Ovary (tissue), 9 donors: Measurements from ENCODE around the gene KLK10. TPM values are rescaled to one million over a fixed set of nuclear protein-coding genes. Genes with fewer than 3 reads are reported as not detected.

Experiments
- DNase-seq, 5 donors: peaks; one replicate each; pipeline ENCODE4 v3.0.0-alpha.2; 2019 to 2020
- H3K27ac ChIP-seq, 2 donors: fragments of 200-600 bp; one replicate each; pipeline versions ENCODE4 v1.5.1 to v1.8.0; 2019 to 2022
- H3K27me3 ChIP-seq: fragments of 200-600 bp; one replicate; pipeline ENCODE4 v1.8.0; 2022
- H3K36me3 ChIP-seq: fragments of 200-600 bp; sonication (generic); one replicate; pipeline ENCODE4 v1.5.1; 2019
- H3K4me1 ChIP-seq: one replicate; pipeline ENCODE4 v1.8.1; 2013; ENCODE audit warnings: mild to moderate bottlenecking, moderate library complexity; ENCODE audit not compliant: insufficient read depth
- H3K4me3 ChIP-seq: fragments of 200-600 bp; sonication (generic); one replicate; pipeline ENCODE4 v1.5.1; 2017
- H3K9me3 ChIP-seq, 2 donors: fragments of 200-600 bp in 1 of 2; sonication (generic) in 1 of 2; one replicate each; pipeline versions ENCODE4 v1.5.1 to v1.8.1; 2013 to 2019; ENCODE audit warnings: mild to moderate bottlenecking in 1 of 2, moderate library complexity in 1 of 2
- EP300 ChIP-seq: sonication (generic); formaldehyde crosslinking; IDR thresholded peaks from one replicate; pipeline ENCODE4 v1.6.1; 2017; ENCODE audit warnings: antibody characterized with exemption
- POLR2A ChIP-seq: fragments of 450-650 bp; IDR thresholded peaks from one replicate; pipeline ENCODE4 v1.6.1; 2017; ENCODE audit warnings: antibody characterized with exemption, mild to moderate bottlenecking, moderate library complexity
- WGBS, 3 donors: extraction: QIAGEN DNeasy Blood & Tissue Kit in 1 of 3; methylation state at CpG; one replicate each; pipeline versions ENCODE4 v1.1.5 to v1.1.7; 2013 to 2017; 5-methylcytosine and 5-hydroxymethylcytosine counted together
- intact Hi-C, 4 donors: fragments of 100-400 bp; cut with DNase I; formaldehyde crosslinking; loops; one replicate each; pipeline versions ENCODE4 v1.11.0 to v1.15.1; 2022 to 2023
- polyA plus RNA-seq, 2 donors: library from polyadenylated mRNA; stranded (reverse); fragments of 200-250 nt in 1 of 2; fragments of 350-450 nt in 1 of 2; fragmentation: Illumina TruSeq in 1 of 2; extraction: RNeasy Lipid Tissue Mini Kit (QIAGEN cat#74804) in 1 of 2; gene quantifications; one replicate each; pipeline ENCODE4 v1.2.3, GENCODE V29; 2013 to 2014
- total RNA-seq, 7 donors: library from RNA; depleted of rRNA in 2 of 7; stranded (reverse); fragments of >200 nt in 2 of 7; fragmentation: NEBNext Ultra II Directional in 3 of 7; extraction: Animal tissue kit (Norgen Biotek cat#: 25700) in 3 of 7; gene quantifications; one replicate each; pipeline versions ENCODE4 v1.1.0 to v1.2.4, GENCODE V29; 2016 to 2023
- TF ChIP-seq, protein P1 (sequence below), 3 donors: fragments of 450-650 bp in 2 of 3; fragments of 200-600 bp in 1 of 3; IDR thresholded peaks; one replicate each; pipeline versions ENCODE4 v1.5.1 to v1.8.0; 2016 to 2022; ENCODE audit warnings: antibody characterized with exemption in 3 of 3, mild to moderate bottlenecking in 1 of 3
- donor health status: DM: no; HTN: no; CAD: no; lungs with moderate emphysema.
- donor health status: DM: no; HTN: no; CAD: no.
- donor health status: Bipolar disorder and iron deficiency.
- donor health status: DM: yes; HTN: yes; CAD: no.
- donor health status: DM: no; HTN: no; CAD: no.
- donor health status: DM: yes; HTN: yes; CAD: no.

The KLK10 gene
- total and polyA plus RNA-seq, 9 donors, result 6.9 to 59.1 (median 16.5) TPM

GRCh38 chr19:51029718-51030117, 10.2 kb upstream of the KLK10 start:
- no peak for DNase-seq
- no peaks in the 10 kb centered on the region for H3K27me3 ChIP-seq

GRCh38 chr19:51027873-51028272, 8.4 kb upstream of the KLK10 start:
- no peak overlapping the region for H3K27ac ChIP-seq
- 56 to 63% (median 61%) methylated on average over 5 of the region's 5 CpGs for WGBS, 3 donors
- H3K4me3 ChIP-seq, result no peak overlapping the region
- TF ChIP-seq POLR2A (no peak), EP300 (no peak)
- TF ChIP-seq, protein P1, sequence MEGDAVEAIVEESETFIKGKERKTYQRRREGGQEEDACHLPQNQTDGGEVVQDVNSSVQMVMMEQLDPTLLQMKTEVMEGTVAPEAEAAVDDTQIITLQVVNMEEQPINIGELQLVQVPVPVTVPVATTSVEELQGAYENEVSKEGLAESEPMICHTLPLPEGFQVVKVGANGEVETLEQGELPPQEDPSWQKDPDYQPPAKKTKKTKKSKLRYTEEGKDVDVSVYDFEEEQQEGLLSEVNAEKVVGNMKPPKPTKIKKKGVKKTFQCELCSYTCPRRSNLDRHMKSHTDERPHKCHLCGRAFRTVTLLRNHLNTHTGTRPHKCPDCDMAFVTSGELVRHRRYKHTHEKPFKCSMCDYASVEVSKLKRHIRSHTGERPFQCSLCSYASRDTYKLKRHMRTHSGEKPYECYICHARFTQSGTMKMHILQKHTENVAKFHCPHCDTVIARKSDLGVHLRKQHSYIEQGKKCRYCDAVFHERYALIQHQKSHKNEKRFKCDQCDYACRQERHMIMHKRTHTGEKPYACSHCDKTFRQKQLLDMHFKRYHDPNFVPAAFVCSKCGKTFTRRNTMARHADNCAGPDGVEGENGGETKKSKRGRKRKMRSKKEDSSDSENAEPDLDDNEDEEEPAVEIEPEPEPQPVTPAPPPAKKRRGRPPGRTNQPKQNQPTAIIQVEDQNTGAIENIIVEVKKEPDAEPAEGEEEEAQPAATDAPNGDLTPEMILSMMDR (IDR thresholded peaks at IDR 0.05), result no peak
- no peaks in the 10 kb centered on the region for H3K36me3 ChIP-seq
- no peaks in the 10 kb centered on the region for H3K27me3 ChIP-seq
- H3K4me1 ChIP-seq, result peaks cover 9% of the 10 kb centered on the region
- intact Hi-C loops, result no loop called here
- no peaks in the 10 kb centered on the region for H3K9me3 ChIP-seq
- DNase-seq, result no peak

More at GRCh38 chr19:51029718-51030117, 10.2 kb upstream of the KLK10 start:
- intact Hi-C loops, result loop anchor here in 1 of 4 donors (5.0 kb wide), 1 partner anchor 58 kb away; no protein-coding TSS in a partner anchor
- no peak overlapping the region for H3K4me3 ChIP-seq
- TF ChIP-seq POLR2A, result no peak
- TF ChIP-seq, protein P1 (IDR thresholded peaks at IDR 0.05), result no peak
- TF ChIP-seq EP300, result no peak
- WGBS, 3 donors, result 69 to 78% (median 76%) methylated on average over 2 of the region's 2 CpGs
- H3K36me3 ChIP-seq, result no peaks in the 10 kb centered on the region
- H3K27ac ChIP-seq, result no peak overlapping the region
- peaks cover 9% of the 10 kb centered on the region for H3K4me1 ChIP-seq
- no peaks in the 10 kb centered on the region for H3K9me3 ChIP-seq

- WGBS, 3 donors, result 29 to 39% (median 31%) methylated on average over 14 of the region's 14 CpGs
- Histone ChIP-seq H3K27ac (peak overlapping the region in 1 of 2 donors; percentile 14), H3K36me3 (no peaks in the 10 kb centered on the region), H3K4me1 (peaks cover 9% of the 10 kb centered on the region), H3K9me3 (no peaks in the 10 kb centered on the region), H3K27me3 (no peaks in the 10 kb centered on the region), H3K4me3 (no peak overlapping the region)
- intact Hi-C loops, result no loop called here
- peak in 1 of 5 donors; percentile 45 for DNase-seq
- TF ChIP-seq, protein P1 (IDR thresholded peaks at IDR 0.05), result no peak
- TF ChIP-seq POLR2A (no peak), EP300 (no peak)
Observed at GRCh38 chr19:51027126-51027806, 7.8 kb upstream of the KLK10 start.

GRCh38 chr19:51026554-51026831, 7.0 kb upstream of the KLK10 start, which contains the start of gene KLK11:
KLK11 (minus strand) TSS chr19:51026616; CDS start chr19:51025631, 985 bp downstream.
- Histone ChIP-seq H3K4me1 (peaks cover 9% of the 10 kb centered on the region), H3K27me3 (no peaks in the 10 kb centered on the region), H3K9me3 (no peaks in the 10 kb centered on the region), H3K27ac (peak within 1 kb of the TSS in 1 of 2 donors; percentile 29), H3K36me3 (no peaks in the 10 kb centered on the region), H3K4me3 (no peak within 1 kb of the TSS)
- 77 to 82% (median 78%) methylated on average over 11 of the region's 11 CpGs for WGBS, 3 donors
- TF ChIP-seq POLR2A, result no peak
- TF ChIP-seq EP300, result no peak
- TF ChIP-seq, protein P1 (IDR thresholded peaks at IDR 0.05), result no peak
- peak in 2 of 5 donors; percentile 33 to 47 for DNase-seq
- intact Hi-C loops, result no loop called here
